ENCODE measurements around the gene TRIM63.

The TRIM63 gene

DNA sequence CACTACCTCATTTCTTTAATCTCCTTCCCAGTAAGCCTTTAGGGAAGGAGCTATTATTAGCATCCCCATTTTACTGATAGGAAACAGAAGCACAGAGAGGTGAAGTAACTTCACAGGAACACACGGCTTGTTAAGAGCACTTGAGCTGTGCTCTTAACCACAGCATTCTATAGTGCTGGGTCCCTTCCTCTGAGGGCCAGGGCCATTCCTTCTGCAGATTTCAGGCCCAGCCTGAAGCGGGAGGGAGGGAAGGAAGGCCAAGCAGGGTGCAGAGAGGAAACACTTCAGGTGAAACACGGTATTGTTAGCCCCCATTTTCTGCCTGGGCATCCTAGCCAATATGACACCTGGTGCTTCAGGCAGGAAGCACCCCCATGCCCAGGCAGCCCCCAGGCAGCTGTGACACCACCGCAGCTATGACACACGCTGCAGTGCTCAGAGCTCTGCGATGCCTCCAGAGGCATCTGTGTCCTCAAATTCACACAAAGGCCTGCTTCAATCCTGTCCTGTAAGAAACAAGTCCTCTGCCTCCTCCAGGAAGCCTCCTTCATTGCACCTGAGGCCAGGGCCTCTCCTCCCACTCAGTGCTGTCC is 50.4 kb downstream of the TRIM63 start:
- no peak for DNase-seq (ENCODE audit: low read depth, low spot score)

- DNase-seq (ENCODE audit: low read depth, low spot score): no peak
Measured at GRCh38 chr1:26016258-26016952, 51.0 kb downstream of the TRIM63 start.

- no peak for DNase-seq (ENCODE audit: low read depth, low spot score)
Measured at GRCh38 chr1:26015358-26015757, 52.1 kb downstream of the TRIM63 start.

DNA sequence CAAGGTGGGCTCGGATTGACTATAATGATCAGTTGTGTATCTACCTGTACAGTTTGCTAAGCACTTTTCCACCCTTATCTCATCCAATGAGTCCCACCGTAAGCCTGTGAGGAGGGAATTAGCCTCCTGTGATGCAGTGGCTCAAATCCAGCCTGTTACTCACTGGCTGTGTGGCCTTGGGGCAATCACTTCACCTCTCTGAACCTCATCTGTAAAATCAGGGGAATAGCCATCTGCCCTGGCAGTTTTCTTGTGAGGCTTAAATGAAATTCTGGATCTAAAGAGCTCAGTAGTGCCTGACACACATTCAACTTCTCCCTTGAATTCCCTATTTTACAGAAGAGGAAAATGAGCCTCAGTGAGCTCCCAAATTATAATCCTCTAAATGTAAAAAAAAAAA is 53.3 kb downstream of the TRIM63 start:
- no peak for DNase-seq (ENCODE audit: low read depth, low spot score)

DNA sequence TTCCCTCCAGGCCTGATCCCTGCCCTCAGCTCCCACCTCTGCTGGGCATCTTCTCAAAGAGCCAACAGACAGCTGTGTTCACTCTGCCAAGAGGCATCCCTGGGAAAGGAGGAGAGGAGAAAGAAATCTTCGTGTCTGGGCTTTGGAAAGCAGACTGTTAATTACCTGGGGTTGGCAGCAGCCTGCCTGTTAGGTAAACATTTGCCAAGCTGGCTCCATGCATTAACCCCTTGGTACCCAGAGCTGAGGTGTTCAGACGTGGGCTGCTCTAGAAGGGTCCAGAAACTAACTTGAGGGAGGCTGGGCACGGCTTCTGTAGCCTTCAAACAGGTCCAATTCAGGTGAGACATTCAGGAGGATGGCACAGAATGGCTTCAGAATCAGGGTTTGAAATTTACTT is 54.6 kb downstream of the TRIM63 start:
- no peak for DNase-seq (ENCODE audit: low read depth, low spot score)

DNA sequence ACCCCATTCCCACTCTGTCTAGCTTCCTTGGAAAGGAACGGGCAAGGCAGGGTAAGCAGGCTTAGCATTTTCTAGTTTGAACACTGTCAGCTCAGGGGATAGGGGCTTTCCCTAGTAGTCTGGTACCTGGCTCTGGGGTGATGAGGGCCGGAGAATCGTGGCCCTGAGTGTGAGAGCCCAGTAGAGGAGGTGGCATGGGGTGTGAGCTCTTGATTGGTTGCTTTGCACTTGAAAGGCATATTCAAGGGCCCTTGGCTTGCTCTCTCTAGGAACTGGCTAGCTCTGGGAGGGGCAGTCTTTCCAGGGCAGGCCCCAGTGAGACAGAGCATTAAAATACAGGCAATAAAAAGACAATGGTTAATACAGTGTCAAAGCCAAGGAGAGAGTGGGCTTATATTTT is 56.6 kb downstream of the TRIM63 start:
- DNase-seq (ENCODE audit: low read depth, low spot score): no peak

DNA sequence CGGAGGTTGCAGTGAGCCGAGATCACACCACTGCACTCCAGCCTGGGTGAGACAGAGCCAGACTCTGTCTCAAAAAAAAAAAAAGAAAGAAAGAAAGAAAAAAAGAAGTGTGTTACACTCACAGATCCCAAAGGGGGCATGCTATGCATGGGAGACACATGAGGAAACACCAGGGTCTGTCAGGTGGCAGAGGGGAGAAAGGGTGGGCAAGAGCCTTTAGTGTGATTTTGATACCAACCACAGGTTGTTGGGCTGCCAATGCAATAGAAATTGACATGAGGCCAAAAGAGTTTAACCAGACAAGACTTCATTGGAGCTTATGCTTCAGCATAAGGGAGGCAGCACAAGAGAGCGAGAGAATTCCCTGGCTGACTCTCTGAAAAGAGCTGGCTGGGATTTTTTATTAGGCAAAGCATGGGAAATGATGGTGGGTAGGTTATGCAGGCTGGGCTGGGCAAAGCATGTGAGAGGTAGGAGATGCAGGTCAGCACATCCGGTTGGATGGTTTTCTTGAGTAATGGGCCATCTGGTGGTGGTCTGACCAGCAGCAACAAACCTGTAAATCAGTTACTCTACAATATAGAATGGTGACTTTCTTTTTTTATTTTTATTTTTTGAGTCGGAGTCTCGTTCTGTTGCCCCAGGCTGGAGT is 57.5 kb downstream of the TRIM63 start:
- DNase-seq (ENCODE audit: low read depth, low spot score): no peak

GRCh38 chr1:26006710-26007109 is 60.7 kb downstream of the TRIM63 start:
- no peak for DNase-seq (ENCODE audit: low read depth, low spot score)

DNA sequence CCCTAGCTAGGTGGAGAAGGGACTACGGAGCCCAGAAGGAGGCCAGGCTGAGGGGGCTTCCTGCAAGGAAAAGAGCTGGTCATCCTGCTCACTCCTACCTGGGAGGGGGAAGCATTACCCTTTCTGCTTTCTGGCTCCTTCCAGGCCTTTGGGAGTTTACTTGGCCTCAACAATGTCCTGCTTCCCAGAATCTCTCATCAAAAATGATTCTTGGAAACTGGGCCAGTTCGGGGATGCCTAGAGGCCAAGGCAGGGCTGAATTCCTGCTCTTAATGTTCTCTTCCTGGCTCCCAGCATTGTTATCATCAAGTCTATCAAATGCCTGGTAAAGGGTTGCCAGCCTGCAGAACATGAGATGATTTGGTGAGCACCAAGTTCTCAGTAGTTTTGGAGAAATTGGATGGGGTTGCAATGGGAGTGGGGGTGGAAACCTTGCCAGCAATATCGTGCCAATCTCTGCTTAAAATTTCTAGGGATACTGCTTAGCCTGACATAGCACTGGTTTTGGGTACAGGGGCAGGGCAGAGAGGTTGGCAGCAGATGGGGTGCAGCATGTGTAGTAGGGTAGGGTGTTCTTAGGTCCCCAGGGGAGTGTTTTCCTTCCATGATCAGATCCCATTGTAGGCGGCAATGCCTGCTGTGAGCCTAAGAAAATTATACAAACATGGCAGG is 61.9 kb downstream of the TRIM63 start:
- no peak for DNase-seq (ENCODE audit: low read depth, low spot score)

DNA sequence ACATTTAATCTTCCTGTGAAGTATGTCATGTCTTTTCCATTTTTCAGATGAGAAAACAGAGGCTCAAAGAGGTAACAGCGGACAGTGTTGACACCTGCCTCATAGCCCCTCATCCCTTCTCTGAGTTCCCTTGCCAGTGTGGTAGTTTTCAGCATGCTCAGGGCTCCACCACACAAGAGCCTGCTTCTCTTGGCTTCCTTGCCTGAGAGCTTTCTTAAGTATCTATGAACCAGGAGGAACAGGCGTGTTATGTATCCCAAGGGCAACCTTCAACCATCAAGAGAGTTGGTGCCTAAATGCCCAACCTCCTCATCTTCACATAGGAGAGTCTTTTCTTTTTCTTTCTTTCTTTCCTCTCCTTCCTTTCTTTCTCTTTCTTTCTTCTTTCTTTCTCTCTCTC is 63.7 kb downstream of the TRIM63 start:
- DNase-seq (ENCODE audit: low read depth, low spot score): no peak

- DNase-seq (ENCODE audit: low read depth, low spot score): no peak
Measured at GRCh38 chr1:26003262-26003661, 64.2 kb downstream of the TRIM63 start.
